Fibroblast of pulmonary artery (primary cell): ENCODE measurements around the gene C20orf144.

Experiments used
- DNase-seq: peaks from one replicate; pipeline ENCODE4 v3.0.0-alpha.2; 2010; ENCODE audit warnings: low read depth
- H3K4me3 ChIP-seq: replicated peaks from 2 replicates; pipeline ENCODE4 v1.5.1; 2011; ENCODE audit warnings: low read depth, mild to moderate bottlenecking, control low read depth, low read length, moderate library complexity
- CTCF ChIP-seq: IDR thresholded peaks from 2 replicates; pipeline ENCODE4 v1.5.1; 2011; ENCODE audit warnings: mild to moderate bottlenecking, control low read depth, low read length, inconsistent platforms; ENCODE audit errors: missing control alignments

Gene C20orf144

GRCh38 chr20:33649201-33649681 lies 12.9 kb upstream of the C20orf144 start:
- DNase-seq = no peak
- TF ChIP-seq CTCF = no peak
- H3K4me3 ChIP-seq = no peak overlapping the region

- DNase-seq = no peak
- no peak for TF ChIP-seq CTCF
- no peak overlapping the region for H3K4me3 ChIP-seq
Measured at GRCh38 chr20:33650111-33650752, 11.9 kb upstream of the C20orf144 start.

GRCh38 chr20:33650753-33651561 lies 11.2 kb upstream of the C20orf144 start:
- no peak for DNase-seq
- TF ChIP-seq CTCF = no peak
- H3K4me3 ChIP-seq = no peak overlapping the region

- no peak overlapping the region for H3K4me3 ChIP-seq
- DNase-seq = no peak
- TF ChIP-seq CTCF = no peak
Measured at GRCh38 chr20:33651562-33652048, 10.5 kb upstream of the C20orf144 start.

- TF ChIP-seq CTCF = peak; percentile 97
- peak; percentile 75 for DNase-seq
- no peak overlapping the region for H3K4me3 ChIP-seq
Measured at GRCh38 chr20:33653218-33653899, 8.8 kb upstream of the C20orf144 start.

- no peak for DNase-seq
- H3K4me3 ChIP-seq = no peak overlapping the region
- TF ChIP-seq CTCF = no peak
Measured at GRCh38 chr20:33653900-33654596, 8.1 kb upstream of the C20orf144 start.
